Activated CD4-positive, alpha-beta T cell treated with anti-CD3 and anti-CD28 coated beads, Interleukin-2, amount 10 ng/mL, durations not matched to agents 24 days and 14 days (primary cell): ENCODE measurements around the gene TMEM132C. TPM values are rescaled to one million over a fixed set of nuclear protein-coding genes. Genes with fewer than 3 reads are reported as not detected.
"Not testable (repeated sequence)": the region's sequence is repeated elsewhere in the genome, so short reads cannot be mapped to it uniquely, and the experiment has no call there.

Experiments
- DNase-seq: peaks from one replicate; pipeline ENCODE4 v3.0.0; 2022
- H3K27ac Mint-ChIP-seq: one replicate; pipeline ENCODE4 v1.8.0; 2022; ENCODE audit warnings: mild to moderate bottlenecking, mixed read lengths
- H3K27me3 Mint-ChIP-seq: one replicate; pipeline ENCODE4 v1.8.0; 2022; ENCODE audit warnings: mixed read lengths
- H3K36me3 Mint-ChIP-seq: one replicate; pipeline ENCODE4 v1.8.0; 2022; ENCODE audit warnings: low read depth, mild to moderate bottlenecking, mixed read lengths
- H3K4me1 Mint-ChIP-seq: one replicate; pipeline ENCODE4 v1.8.0; 2021; ENCODE audit warnings: mixed read lengths
- H3K4me3 Mint-ChIP-seq: one replicate; pipeline ENCODE4 v1.8.0; 2022; ENCODE audit warnings: mild to moderate bottlenecking, moderate library complexity, mixed read lengths
- H3K9me3 Mint-ChIP-seq: one replicate; pipeline ENCODE4 v1.8.0; 2021; ENCODE audit warnings: mixed read lengths
- intact Hi-C: fragments of 100-400 bp; cut with micrococcal nuclease; formaldehyde crosslinking; loops from one replicate; pipeline ENCODE4 v1.15.1; 2023
- total RNA-seq: library from RNA; stranded (reverse); gene quantifications from 2 replicates; pipeline ENCODE4 v1.2.3, GENCODE V29; 2022

Gene TMEM132C
- total RNA-seq, 1 donor from 2014 or later: not detected

- peaks cover 5% of the 10 kb centered on the region for H3K9me3 Mint-ChIP-seq
- DNase-seq: no peak
- H3K36me3 Mint-ChIP-seq: no peaks in the 10 kb centered on the region
- H3K4me3 Mint-ChIP-seq: no peak overlapping the region
- no peak overlapping the region for H3K27ac Mint-ChIP-seq
- intact Hi-C loops: no loop called here
- no peaks in the 10 kb centered on the region for H3K27me3 Mint-ChIP-seq
- H3K4me1 Mint-ChIP-seq: no peaks in the 10 kb centered on the region
Measured at GRCh38 chr12:128571906-128572810, 305.2 kb downstream of the TMEM132C start.

- no peaks in the 10 kb centered on the region for H3K27me3 Mint-ChIP-seq
- no peaks in the 10 kb centered on the region for H3K36me3 Mint-ChIP-seq
- no peak overlapping the region for H3K27ac Mint-ChIP-seq
- no peak overlapping the region for H3K4me3 Mint-ChIP-seq
- H3K4me1 Mint-ChIP-seq: no peaks in the 10 kb centered on the region
- DNase-seq: no peak
- H3K9me3 Mint-ChIP-seq: peaks cover 5% of the 10 kb centered on the region
- intact Hi-C loops: no loop called here
Measured at GRCh38 chr12:128573907-128574306, 306.9 kb downstream of the TMEM132C start.

GRCh38 chr12:128578045-128578444 is 311.1 kb downstream of the TMEM132C start:
- H3K9me3 Mint-ChIP-seq: peaks cover 14% of the 10 kb centered on the region
- no peaks in the 10 kb centered on the region for H3K36me3 Mint-ChIP-seq
- no peaks in the 10 kb centered on the region for H3K4me1 Mint-ChIP-seq
- no peak overlapping the region for H3K27ac Mint-ChIP-seq
- intact Hi-C loops: no loop called here
- no peak for DNase-seq
- no peaks in the 10 kb centered on the region for H3K27me3 Mint-ChIP-seq
- H3K4me3 Mint-ChIP-seq: no peak overlapping the region

GRCh38 chr12:128581321-128581761 is 314.4 kb downstream of the TMEM132C start:
- H3K27me3 Mint-ChIP-seq: no peaks in the 10 kb centered on the region
- no peaks in the 10 kb centered on the region for H3K4me1 Mint-ChIP-seq
- no peak overlapping the region for H3K27ac Mint-ChIP-seq
- intact Hi-C loops: no loop called here
- H3K9me3 Mint-ChIP-seq: peaks cover 14% of the 10 kb centered on the region
- no peak overlapping the region for H3K4me3 Mint-ChIP-seq
- no peaks in the 10 kb centered on the region for H3K36me3 Mint-ChIP-seq
- no peak for DNase-seq

GRCh38 chr12:128583453-128583852 is 316.5 kb downstream of the TMEM132C start:
- Mint-ChIP-seq H3K27ac (no peak overlapping the region), H3K36me3 (no peaks in the 10 kb centered on the region), H3K27me3 (no peaks in the 10 kb centered on the region), H3K4me1 (no peaks in the 10 kb centered on the region), H3K9me3 (peaks cover 14% of the 10 kb centered on the region), H3K4me3 (no peak overlapping the region)
- intact Hi-C loops: no loop called here
- no peak for DNase-seq

GRCh38 chr12:128586451-128587029 is 319.6 kb downstream of the TMEM132C start:
- H3K4me3 Mint-ChIP-seq: no peak overlapping the region
- intact Hi-C loops: no loop called here
- no peak overlapping the region for H3K27ac Mint-ChIP-seq
- peaks cover 8% of the 10 kb centered on the region for H3K9me3 Mint-ChIP-seq
- H3K36me3 Mint-ChIP-seq: no peaks in the 10 kb centered on the region
- no peak for DNase-seq
- H3K4me1 Mint-ChIP-seq: no peaks in the 10 kb centered on the region
- no peaks in the 10 kb centered on the region for H3K27me3 Mint-ChIP-seq

- no peak overlapping the region for H3K4me3 Mint-ChIP-seq
- H3K9me3 Mint-ChIP-seq: peaks cover 4% of the 10 kb centered on the region
- no peak for DNase-seq
Measured at GRCh38 chr12:128587918-128588317, 320.9 kb downstream of the TMEM132C start.

GRCh38 chr12:128592220-128592744 is 325.3 kb downstream of the TMEM132C start:
- Mint-ChIP-seq H3K4me1 (no peaks in the 10 kb centered on the region), H3K4me3 (no peak overlapping the region), H3K9me3 (peaks cover 4% of the 10 kb centered on the region), H3K27ac (no peak overlapping the region), H3K36me3 (no peaks in the 10 kb centered on the region), H3K27me3 (no peaks in the 10 kb centered on the region)
- intact Hi-C loops: no loop called here
- no peak for DNase-seq

More at GRCh38 chr12:128587918-128588317, 320.9 kb downstream of the TMEM132C start:
- intact Hi-C loops: no loop called here
- H3K27me3 Mint-ChIP-seq: no peaks in the 10 kb centered on the region
- H3K27ac Mint-ChIP-seq: no peak overlapping the region
- H3K36me3 Mint-ChIP-seq: no peaks in the 10 kb centered on the region
- no peaks in the 10 kb centered on the region for H3K4me1 Mint-ChIP-seq

GRCh38 chr12:128594521-128594920 is 327.6 kb downstream of the TMEM132C start:
- H3K36me3 Mint-ChIP-seq: no peaks in the 10 kb centered on the region
- no peak for DNase-seq
- no peaks in the 10 kb centered on the region for H3K27me3 Mint-ChIP-seq
- H3K27ac Mint-ChIP-seq: no peak overlapping the region
- H3K9me3 Mint-ChIP-seq: peaks cover 4% of the 10 kb centered on the region
- no peaks in the 10 kb centered on the region for H3K4me1 Mint-ChIP-seq
- no peak overlapping the region for H3K4me3 Mint-ChIP-seq
- intact Hi-C loops: no loop called here

- H3K4me3 Mint-ChIP-seq: no peak overlapping the region
- H3K9me3 Mint-ChIP-seq: no peaks in the 10 kb centered on the region
- H3K27ac Mint-ChIP-seq: no peak overlapping the region
- H3K36me3 Mint-ChIP-seq: no peaks in the 10 kb centered on the region
- no peaks in the 10 kb centered on the region for H3K4me1 Mint-ChIP-seq
- H3K27me3 Mint-ChIP-seq: no peaks in the 10 kb centered on the region
- intact Hi-C loops: no loop called here
- no peak for DNase-seq
Measured at GRCh38 chr12:128595609-128596008, 328.6 kb downstream of the TMEM132C start.

GRCh38 chr12:128600886-128601285 is 333.9 kb downstream of the TMEM132C start:
- H3K27ac Mint-ChIP-seq: no peak overlapping the region
- no peak overlapping the region for H3K4me3 Mint-ChIP-seq
- no peaks in the 10 kb centered on the region for H3K9me3 Mint-ChIP-seq
- intact Hi-C loops: no loop called here
- no peaks in the 10 kb centered on the region for H3K27me3 Mint-ChIP-seq
- DNase-seq: no peak
- no peaks in the 10 kb centered on the region for H3K36me3 Mint-ChIP-seq
- no peaks in the 10 kb centered on the region for H3K4me1 Mint-ChIP-seq

GRCh38 chr12:128603573-128604115 is 336.7 kb downstream of the TMEM132C start:
- Mint-ChIP-seq H3K27me3 (no peaks in the 10 kb centered on the region), H3K27ac (no peak overlapping the region), H3K4me1 (no peaks in the 10 kb centered on the region), H3K4me3 (no peak overlapping the region), H3K9me3 (no peaks in the 10 kb centered on the region), H3K36me3 (no peaks in the 10 kb centered on the region)
- no peak for DNase-seq
- intact Hi-C loops: no loop called here

- intact Hi-C loops, H3K9me3 Mint-ChIP-seq, H3K36me3 Mint-ChIP-seq, DNase-seq, H3K27ac Mint-ChIP-seq, H3K4me3 Mint-ChIP-seq, H3K27me3 Mint-ChIP-seq, H3K4me1 Mint-ChIP-seq: not testable (repeated sequence)
Measured at GRCh38 chr12:128604219-128604618, 337.2 kb downstream of the TMEM132C start.

- intact Hi-C loops: no loop called here
- DNase-seq: no peak
- H3K36me3 Mint-ChIP-seq: no peaks in the 10 kb centered on the region
- no peaks in the 10 kb centered on the region for H3K27me3 Mint-ChIP-seq
- no peak overlapping the region for H3K4me3 Mint-ChIP-seq
- H3K27ac Mint-ChIP-seq: no peak overlapping the region
- H3K4me1 Mint-ChIP-seq: no peaks in the 10 kb centered on the region
- H3K9me3 Mint-ChIP-seq: no peaks in the 10 kb centered on the region
Measured at GRCh38 chr12:128606051-128606450, 339.1 kb downstream of the TMEM132C start.
